GM21786 (cell line): Measurements from ENCODE around the gene USP46.

Source experiments
- ATAC-seq: cut with Tn5 transposase; IDR thresholded peaks from one replicate; pipeline ENCODE4 v1.9.1; 2021; ENCODE audit not compliant: unreplicated experiment

Gene USP46

GRCh38 chr4:52622564-52622963 lies 36.5 kb downstream of the USP46 start:
- no peak for ATAC-seq

GRCh38 chr4:52621567-52621966 lies 37.5 kb downstream of the USP46 start:
- no peak for ATAC-seq

GRCh38 chr4:52619591-52619931 lies 39.5 kb downstream of the USP46 start:
- no peak for ATAC-seq

GRCh38 chr4:52618795-52619590 lies 40.1 kb downstream of the USP46 start:
- ATAC-seq, result no peak

GRCh38 chr4:52617336-52618020 lies 41.6 kb downstream of the USP46 start:
- no peak for ATAC-seq

GRCh38 chr4:52614241-52614640 lies 44.9 kb downstream of the USP46 start:
- no peak for ATAC-seq

GRCh38 chr4:52612341-52612740 lies 46.8 kb downstream of the USP46 start:
- ATAC-seq, result no peak

- ATAC-seq, result no peak
These were observed 48.0 kb downstream of the USP46 start for GRCh38 chr4:52611030-52611555.

GRCh38 chr4:52606726-52607125 lies 52.4 kb downstream of the USP46 start:
- ATAC-seq, result no peak

GRCh38 chr4:52606040-52606439 lies 53.1 kb downstream of the USP46 start:
- no peak for ATAC-seq

- ATAC-seq, result no peak
These were observed 54.9 kb downstream of the USP46 start for GRCh38 chr4:52604215-52604614.

GRCh38 chr4:52600275-52600674 lies 58.8 kb downstream of the USP46 start:
- ATAC-seq, result no peak

- no peak for ATAC-seq
These were observed 64.1 kb downstream of the USP46 start for GRCh38 chr4:52595001-52595400.

- ATAC-seq, result no peak
These were observed 66.8 kb downstream of the USP46 start for GRCh38 chr4:52592287-52592686.

GRCh38 chr4:52588771-52589591 lies 70.1 kb downstream of the USP46 start:
- no peak for ATAC-seq

- ATAC-seq, result no peak
These were observed 71.0 kb downstream of the USP46 start for GRCh38 chr4:52588097-52588496.

- no peak for ATAC-seq
These were observed 73.0 kb downstream of the USP46 start for GRCh38 chr4:52586069-52586468.

- no peak for ATAC-seq
These were observed 73.7 kb downstream of the USP46 start for GRCh38 chr4:52585379-52585778.

GRCh38 chr4:52579602-52580272 lies 79.4 kb downstream of the USP46 start:
- ATAC-seq, result no peak

- no peak for ATAC-seq
These were observed 80.2 kb downstream of the USP46 start for GRCh38 chr4:52578951-52579350.

GRCh38 chr4:52577624-52577962 lies 81.5 kb downstream of the USP46 start:
- no peak for ATAC-seq
